Measurements from ENCODE around the gene DAB2IP.

Gene DAB2IP

GRCh38 chr9:121750715-121751623, 99.5 kb downstream of the DAB2IP start:
- DNase-seq (ENCODE audit: low read depth, low spot score) = no peak
- Histone ChIP-seq H3K27ac (ENCODE audit: low read length) (no peak overlapping the region), H3K36me3 (ENCODE audit: control insufficient read depth, insufficient read depth, low read length) (no peaks in the 10 kb centered on the region), H3K4me3 (ENCODE audit: low read length) (no peak overlapping the region), H3K27me3 (ENCODE audit: control insufficient read depth, insufficient read depth, low read length) (no peaks in the 10 kb centered on the region), H3K9me3 (ENCODE audit: control insufficient read depth, insufficient read depth, low read length) (no peaks in the 10 kb centered on the region), H3K4me1 (ENCODE audit: control insufficient read depth, insufficient read depth, low read length) (no peaks in the 10 kb centered on the region; the same call in 1 of the 2 replicates)
- WGBS (ENCODE audit: insufficient coverage, insufficient read length) = no CpG with 5 or more reads among the region's 17 CpGs

- Histone ChIP-seq H3K9me3 (ENCODE audit: control insufficient read depth, insufficient read depth, low read length) (no peaks in the 10 kb centered on the region), H3K4me1 (ENCODE audit: control insufficient read depth, insufficient read depth, low read length) (no peaks in the 10 kb centered on the region; the same call in 1 of the 2 replicates), H3K4me3 (ENCODE audit: low read length) (no peak overlapping the region), H3K36me3 (ENCODE audit: control insufficient read depth, insufficient read depth, low read length) (no peaks in the 10 kb centered on the region), H3K27me3 (ENCODE audit: control insufficient read depth, insufficient read depth, low read length) (no peaks in the 10 kb centered on the region), H3K27ac (ENCODE audit: low read length) (no peak overlapping the region)
- DNase-seq (ENCODE audit: low read depth, low spot score) = no peak
- WGBS (ENCODE audit: insufficient coverage, insufficient read length) = no CpG with 5 or more reads among the region's 13 CpGs
These were observed 100.4 kb downstream of the DAB2IP start for GRCh38 chr9:121751686-121752445.

DNA sequence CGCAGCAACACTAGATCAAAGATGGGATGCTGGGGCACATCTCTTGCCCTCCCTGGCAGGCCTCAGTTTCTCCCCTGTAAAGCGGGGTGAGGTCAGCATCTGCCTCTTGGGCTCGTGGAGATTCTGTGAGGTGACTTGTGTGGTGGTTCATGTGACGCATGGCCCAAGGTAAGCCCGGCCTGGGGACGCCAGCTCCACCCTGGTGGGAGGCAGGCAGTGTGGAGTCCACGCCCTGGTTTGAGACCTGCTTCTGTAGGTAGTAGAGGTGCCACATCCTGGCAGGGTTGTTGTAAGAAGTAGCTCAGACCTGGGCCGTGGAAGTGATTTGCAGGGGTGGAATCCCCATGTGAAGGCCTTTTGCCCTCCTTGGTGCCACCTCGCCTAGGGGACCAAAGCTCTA, 101.5 kb downstream of the DAB2IP start:
- Histone ChIP-seq H3K27me3 (ENCODE audit: control insufficient read depth, insufficient read depth, low read length) (no peaks in the 10 kb centered on the region), H3K4me1 (ENCODE audit: control insufficient read depth, insufficient read depth, low read length) (no peaks in the 10 kb centered on the region), H3K4me3 (ENCODE audit: low read length) (no peak overlapping the region), H3K27ac (ENCODE audit: low read length) (no peak overlapping the region), H3K9me3 (ENCODE audit: control insufficient read depth, insufficient read depth, low read length) (no peaks in the 10 kb centered on the region), H3K36me3 (ENCODE audit: control insufficient read depth, insufficient read depth, low read length) (no peaks in the 10 kb centered on the region)
- no CpG with 5 or more reads among the region's 9 CpGs for WGBS (ENCODE audit: insufficient coverage, insufficient read length)
- DNase-seq (ENCODE audit: low read depth, low spot score) = no peak

DNA sequence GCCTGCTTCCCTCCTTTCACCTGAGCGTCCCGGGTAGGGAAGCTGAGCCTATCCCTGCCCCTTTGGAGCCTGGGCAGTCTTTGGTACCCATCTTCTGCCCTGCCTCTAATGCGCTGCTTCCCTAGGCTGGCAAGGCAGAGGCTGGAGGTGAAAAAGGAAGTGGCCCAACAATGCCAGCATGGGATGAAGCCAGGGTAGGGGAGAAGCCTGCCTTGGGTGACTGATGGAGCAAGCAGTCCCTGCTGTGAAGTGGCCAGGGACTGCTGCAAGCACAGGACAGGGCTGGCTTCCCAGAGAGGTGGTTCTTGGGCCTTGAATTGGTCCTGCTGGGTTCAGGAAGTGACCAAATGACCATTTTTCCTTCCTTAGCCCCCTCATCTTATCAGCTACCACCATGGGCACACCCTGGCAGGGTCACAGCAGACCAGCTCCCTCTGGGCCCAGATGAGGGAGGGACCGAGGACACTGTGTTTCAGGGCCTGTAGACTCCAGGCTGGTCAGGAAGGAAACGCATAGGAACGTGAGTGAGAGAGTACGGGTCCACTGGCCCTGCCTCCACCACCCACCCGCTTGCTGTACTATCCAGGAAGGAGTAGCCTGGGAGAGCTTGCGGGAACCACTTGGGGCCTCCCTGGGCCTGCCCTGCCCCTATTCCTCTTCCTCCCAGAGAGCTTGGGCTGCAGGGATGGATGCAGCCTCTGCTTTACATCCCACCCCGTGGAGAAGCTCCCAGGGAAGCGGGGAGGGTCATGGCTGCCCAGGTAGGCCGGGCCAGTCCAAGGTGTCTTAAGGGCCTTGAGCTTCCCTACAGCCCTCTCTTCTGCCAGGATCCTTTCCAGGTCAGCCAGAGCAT, 102.6 kb downstream of the DAB2IP start:
- DNase-seq (ENCODE audit: low read depth, low spot score) = no peak
- no peaks in the 10 kb centered on the region for H3K27me3 ChIP-seq (ENCODE audit: control insufficient read depth, insufficient read depth, low read length)
- no CpG with 5 or more reads among the region's 12 CpGs for WGBS (ENCODE audit: insufficient coverage, insufficient read length)
- H3K36me3 ChIP-seq (ENCODE audit: control insufficient read depth, insufficient read depth, low read length) = no peaks in the 10 kb centered on the region
- no peak overlapping the region for H3K4me3 ChIP-seq (ENCODE audit: low read length)
- H3K4me1 ChIP-seq (ENCODE audit: control insufficient read depth, insufficient read depth, low read length) = no peaks in the 10 kb centered on the region
- H3K9me3 ChIP-seq (ENCODE audit: control insufficient read depth, insufficient read depth, low read length) = no peaks in the 10 kb centered on the region
- H3K27ac ChIP-seq (ENCODE audit: low read length) = no peak overlapping the region

GRCh38 chr9:121754655-121755436, 103.4 kb downstream of the DAB2IP start:
- Histone ChIP-seq H3K4me1 (ENCODE audit: control insufficient read depth, insufficient read depth, low read length) (no peaks in the 10 kb centered on the region), H3K4me3 (ENCODE audit: low read length) (no peak overlapping the region), H3K27ac (ENCODE audit: low read length) (no peak overlapping the region), H3K9me3 (ENCODE audit: control insufficient read depth, insufficient read depth, low read length) (no peaks in the 10 kb centered on the region), H3K36me3 (ENCODE audit: control insufficient read depth, insufficient read depth, low read length) (peaks cover 4% of the 10 kb centered on the region; the same call in 1 of the 2 replicates), H3K27me3 (ENCODE audit: control insufficient read depth, insufficient read depth, low read length) (no peaks in the 10 kb centered on the region)
- WGBS (ENCODE audit: insufficient coverage, insufficient read length) = no CpG with 5 or more reads among the region's 15 CpGs
- DNase-seq (ENCODE audit: low read depth, low spot score) = no peak

GRCh38 chr9:121755581-121755980, 104.1 kb downstream of the DAB2IP start:
- Histone ChIP-seq H3K9me3 (ENCODE audit: control insufficient read depth, insufficient read depth, low read length) (no peaks in the 10 kb centered on the region), H3K27me3 (ENCODE audit: control insufficient read depth, insufficient read depth, low read length) (no peaks in the 10 kb centered on the region), H3K4me3 (ENCODE audit: low read length) (no peak overlapping the region), H3K36me3 (ENCODE audit: control insufficient read depth, insufficient read depth, low read length) (peaks cover 11% of the 10 kb centered on the region; the same call in 1 of the 2 replicates), H3K27ac (ENCODE audit: low read length) (no peak overlapping the region), H3K4me1 (ENCODE audit: control insufficient read depth, insufficient read depth, low read length) (no peaks in the 10 kb centered on the region)
- no CpG with 5 or more reads among the region's 7 CpGs for WGBS (ENCODE audit: insufficient coverage, insufficient read length)
- no peak for DNase-seq (ENCODE audit: low read depth, low spot score)

GRCh38 chr9:121756474-121757280, 105.2 kb downstream of the DAB2IP start:
- DNase-seq (ENCODE audit: low read depth, low spot score) = no peak
- Histone ChIP-seq H3K27ac (ENCODE audit: low read length) (no peak overlapping the region), H3K27me3 (ENCODE audit: control insufficient read depth, insufficient read depth, low read length) (no peaks in the 10 kb centered on the region), H3K4me1 (ENCODE audit: control insufficient read depth, insufficient read depth, low read length) (no peaks in the 10 kb centered on the region), H3K36me3 (ENCODE audit: control insufficient read depth, insufficient read depth, low read length) (peaks cover 11% of the 10 kb centered on the region), H3K4me3 (ENCODE audit: low read length) (no peak overlapping the region), H3K9me3 (ENCODE audit: control insufficient read depth, insufficient read depth, low read length) (no peaks in the 10 kb centered on the region)
- WGBS (ENCODE audit: insufficient coverage, insufficient read length) = no CpG with 5 or more reads among the region's 16 CpGs

DNA sequence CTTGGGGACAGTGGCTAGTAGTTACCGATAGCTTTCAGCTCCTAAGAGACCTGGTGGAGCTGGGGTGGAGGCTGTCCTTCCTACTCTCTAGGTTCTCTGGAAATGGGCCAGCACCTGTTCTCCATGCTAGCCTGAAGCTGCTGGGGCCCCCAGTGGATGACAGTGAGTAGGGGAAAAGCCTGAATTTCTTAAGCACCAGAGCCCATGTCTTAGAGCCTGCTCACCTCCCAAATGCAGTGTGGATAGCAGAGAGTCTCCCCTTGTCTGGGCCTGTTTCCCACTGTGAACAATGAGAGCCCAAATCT, 105.8 kb downstream of the DAB2IP start:
- Histone ChIP-seq H3K36me3 (ENCODE audit: control insufficient read depth, insufficient read depth, low read length) (peaks cover 11% of the 10 kb centered on the region), H3K4me3 (ENCODE audit: low read length) (no peak overlapping the region), H3K27ac (ENCODE audit: low read length) (no peak overlapping the region), H3K4me1 (ENCODE audit: control insufficient read depth, insufficient read depth, low read length) (no peaks in the 10 kb centered on the region), H3K27me3 (ENCODE audit: control insufficient read depth, insufficient read depth, low read length) (no peaks in the 10 kb centered on the region), H3K9me3 (ENCODE audit: control insufficient read depth, insufficient read depth, low read length) (no peaks in the 10 kb centered on the region)
- no CpG with 5 or more reads among the region's 1 CpG for WGBS (ENCODE audit: insufficient coverage, insufficient read length)
- no peak for DNase-seq (ENCODE audit: low read depth, low spot score)

DNA sequence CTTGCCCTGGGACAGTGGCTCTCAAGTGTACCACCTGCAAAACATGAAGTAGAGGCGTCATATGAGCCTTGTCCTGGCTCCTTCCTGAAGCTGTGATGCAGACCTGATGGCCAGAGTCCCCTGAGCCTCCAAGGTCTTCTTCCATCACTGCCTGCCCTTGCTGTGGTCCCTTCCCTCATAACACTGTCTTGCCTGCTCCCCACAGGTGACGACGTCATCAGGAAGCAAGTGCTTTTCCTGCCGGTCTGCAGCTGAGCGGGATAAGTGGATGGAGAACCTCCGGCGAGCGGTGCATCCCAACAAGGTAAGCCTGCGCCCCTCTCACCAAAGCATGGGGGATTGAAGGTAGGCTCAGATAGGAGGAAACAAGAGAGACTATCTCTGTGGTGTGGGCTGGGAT, 107.3 kb downstream of the DAB2IP start:
- Histone ChIP-seq H3K4me3 (ENCODE audit: low read length) (no peak overlapping the region), H3K27ac (ENCODE audit: low read length) (no peak overlapping the region), H3K27me3 (ENCODE audit: control insufficient read depth, insufficient read depth, low read length) (no peaks in the 10 kb centered on the region), H3K4me1 (ENCODE audit: control insufficient read depth, insufficient read depth, low read length) (no peaks in the 10 kb centered on the region), H3K9me3 (ENCODE audit: control insufficient read depth, insufficient read depth, low read length) (no peaks in the 10 kb centered on the region), H3K36me3 (ENCODE audit: control insufficient read depth, insufficient read depth, low read length) (peaks cover 11% of the 10 kb centered on the region)
- no peak for DNase-seq (ENCODE audit: low read depth, low spot score)
- no CpG with 5 or more reads among the region's 9 CpGs for WGBS (ENCODE audit: insufficient coverage, insufficient read length)
